Activated CD4-positive, alpha-beta T cell treated with anti-CD3 and anti-CD28 coated beads, Interleukin-2, amount 10 ng/mL, durations not matched to agents 7 days and 5 days (primary cell): Measurements from ENCODE around the gene APBA1. TPM values are rescaled to one million over a fixed set of nuclear protein-coding genes. Genes with fewer than 3 reads are reported as not detected.

Experiments used
- CTCF ChIA-PET: fragments of 350-600 bp; sonication (Branson Sonifier 250); formaldehyde crosslinking; loops from one replicate; lab custom pipeline; 2021; ENCODE audit warnings: antibody characterized with exemption; lab: Charles Lee
- POLR2A ChIA-PET: fragments of 350-600 bp; sonication (Branson Sonifier 250); formaldehyde crosslinking; loops from one replicate; lab custom pipeline; 2021; ENCODE audit warnings: antibody characterized with exemption; lab: Charles Lee
- DNase-seq: peaks from one replicate; pipeline ENCODE4 v3.0.0-alpha.2; 2020
- H3K27ac Mint-ChIP-seq: one replicate; pipeline ENCODE4 v1.8.0; 2021; ENCODE audit warnings: mild to moderate bottlenecking, moderate library complexity, mixed read lengths
- H3K27me3 Mint-ChIP-seq: one replicate; pipeline ENCODE4 v1.8.0; 2021; ENCODE audit warnings: mixed read lengths
- H3K36me3 Mint-ChIP-seq: one replicate; pipeline ENCODE4 v1.8.0; 2021; ENCODE audit warnings: low read depth, mixed read lengths
- H3K4me1 Mint-ChIP-seq: one replicate; pipeline ENCODE4 v1.8.0; 2021; ENCODE audit warnings: mixed read lengths
- H3K4me3 Mint-ChIP-seq: one replicate; pipeline ENCODE4 v1.8.0; 2021; ENCODE audit warnings: mild to moderate bottlenecking, moderate library complexity, mixed read lengths
- H3K9me3 Mint-ChIP-seq: one replicate; pipeline ENCODE4 v1.8.0; 2021; ENCODE audit warnings: mixed read lengths
- total RNA-seq, 2 experiments: library from RNA; stranded (reverse); gene quantifications; one replicate each; pipeline ENCODE4 v1.2.3, GENCODE V29; 2021

APBA1 gene
- total RNA-seq, 2 experiments from 2014 or later = 1.6 to 2.3 TPM

DNA sequence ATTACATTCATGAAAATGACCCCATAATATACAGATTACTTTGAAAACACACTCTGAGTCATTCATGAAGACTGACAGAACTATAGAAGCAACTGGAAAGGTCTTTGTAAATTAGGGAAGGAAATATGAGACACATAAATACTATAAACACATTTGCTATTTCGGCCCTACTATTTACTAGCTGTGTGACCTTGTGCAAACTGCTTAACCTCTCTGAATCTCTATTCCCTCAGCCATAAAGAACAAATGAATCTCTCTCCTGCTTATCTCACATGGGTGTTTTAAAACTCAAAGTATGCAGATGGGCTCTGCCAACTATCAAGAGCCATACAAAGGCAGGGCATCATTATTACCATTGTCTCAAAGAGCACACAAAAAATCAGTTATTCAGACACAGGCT lies 52.9 kb downstream of the APBA1 start:
- CTCF ChIA-PET = no interaction called here
- Mint-ChIP-seq H3K4me3 (no peak overlapping the region), H3K4me1 (no peaks in the 10 kb centered on the region), H3K27ac (no peak overlapping the region), H3K9me3 (no peaks in the 10 kb centered on the region), H3K36me3 (no peaks in the 10 kb centered on the region), H3K27me3 (peaks cover 3% of the 10 kb centered on the region)
- DNase-seq = no peak
- POLR2A ChIA-PET = no interaction called here

GRCh38 chr9:69617006-69617405 lies 55.2 kb downstream of the APBA1 start:
- no peaks in the 10 kb centered on the region for H3K36me3 Mint-ChIP-seq
- no peaks in the 10 kb centered on the region for H3K9me3 Mint-ChIP-seq
- DNase-seq = no peak
- CTCF ChIA-PET = no interaction called here
- peaks cover 3% of the 10 kb centered on the region for H3K27me3 Mint-ChIP-seq
- H3K4me3 Mint-ChIP-seq = no peak overlapping the region
- H3K27ac Mint-ChIP-seq = no peak overlapping the region
- POLR2A ChIA-PET = no interaction called here
- H3K4me1 Mint-ChIP-seq = no peaks in the 10 kb centered on the region

DNA sequence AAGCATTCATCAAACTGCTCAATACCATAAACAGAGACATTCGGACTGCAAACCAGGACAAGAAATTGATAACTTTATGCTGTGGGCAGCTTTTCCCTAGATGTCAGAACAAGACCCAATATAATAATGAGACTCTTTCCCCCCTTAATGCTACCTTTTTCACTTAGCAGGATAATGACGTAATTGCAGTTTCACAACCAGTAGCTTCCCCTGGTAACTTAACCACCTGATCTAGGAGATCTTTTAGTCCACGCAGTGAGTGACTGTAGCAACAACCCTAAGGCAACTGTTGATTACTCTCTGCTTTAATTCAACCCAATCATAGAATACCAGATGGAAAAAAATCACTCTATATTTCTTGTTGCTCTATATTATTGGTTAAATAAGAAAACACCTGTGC lies 56.3 kb downstream of the APBA1 start:
- no peak overlapping the region for H3K27ac Mint-ChIP-seq
- H3K4me3 Mint-ChIP-seq = no peak overlapping the region
- ChIA-PET POLR2A (no interaction called here), CTCF (no interaction called here)
- H3K9me3 Mint-ChIP-seq = no peaks in the 10 kb centered on the region
- no peak for DNase-seq
- H3K4me1 Mint-ChIP-seq = no peaks in the 10 kb centered on the region
- peaks cover 6% of the 10 kb centered on the region for H3K27me3 Mint-ChIP-seq
- H3K36me3 Mint-ChIP-seq = no peaks in the 10 kb centered on the region

DNA sequence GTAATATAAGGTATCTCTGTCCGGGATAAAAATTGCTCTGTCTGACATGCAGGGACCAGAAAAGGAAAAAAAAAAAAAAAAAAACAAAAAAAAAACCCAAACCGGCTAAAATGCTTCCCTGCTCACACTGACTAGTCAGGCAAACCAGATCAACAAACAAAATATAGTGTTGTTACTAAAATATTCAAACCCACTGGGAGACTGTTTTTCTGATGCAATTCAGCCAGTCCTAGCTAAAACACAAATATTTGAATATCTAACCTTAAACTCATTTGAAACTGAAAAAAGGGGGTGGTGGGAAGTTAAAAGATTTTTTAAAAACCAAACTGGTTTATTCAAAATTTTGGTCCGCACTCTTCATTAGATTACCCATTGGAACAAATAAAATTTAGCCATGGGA lies 61.0 kb downstream of the APBA1 start:
- ChIA-PET CTCF (no interaction called here), POLR2A (no interaction called here)
- no peak for DNase-seq
- no peaks in the 10 kb centered on the region for H3K36me3 Mint-ChIP-seq
- no peak overlapping the region for H3K27ac Mint-ChIP-seq
- no peaks in the 10 kb centered on the region for H3K4me1 Mint-ChIP-seq
- H3K4me3 Mint-ChIP-seq = no peak overlapping the region
- peaks cover 6% of the 10 kb centered on the region for H3K27me3 Mint-ChIP-seq
- H3K9me3 Mint-ChIP-seq = no peaks in the 10 kb centered on the region

DNA sequence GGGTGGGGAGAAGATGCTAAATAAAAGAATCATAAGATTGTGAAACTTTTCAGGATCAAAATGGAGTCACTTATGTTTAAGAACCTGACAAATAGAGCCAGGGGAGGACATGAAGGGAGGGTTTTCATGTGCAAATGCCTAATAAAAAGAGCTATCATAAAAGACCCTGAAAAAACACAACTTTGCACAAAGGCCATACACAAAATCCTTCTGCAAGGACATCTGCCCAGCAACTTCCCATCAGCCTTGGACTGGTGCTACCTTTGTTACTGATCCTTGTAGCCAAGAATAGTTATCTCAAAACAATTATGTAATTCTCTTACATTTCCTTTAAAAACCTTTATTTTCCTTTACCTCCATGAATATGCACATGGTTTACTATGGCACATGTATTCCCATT lies 63.0 kb downstream of the APBA1 start:
- Mint-ChIP-seq H3K27ac (no peak overlapping the region), H3K27me3 (peaks cover 6% of the 10 kb centered on the region), H3K9me3 (no peaks in the 10 kb centered on the region), H3K36me3 (no peaks in the 10 kb centered on the region), H3K4me1 (no peaks in the 10 kb centered on the region), H3K4me3 (no peak overlapping the region)
- DNase-seq = no peak
- ChIA-PET POLR2A (no interaction called here), CTCF (no interaction called here)

GRCh38 chr9:69606089-69606488 lies 66.1 kb downstream of the APBA1 start:
- peaks cover under 1% of the 10 kb centered on the region for H3K27me3 Mint-ChIP-seq
- no peak overlapping the region for H3K27ac Mint-ChIP-seq
- ChIA-PET CTCF (no interaction called here), POLR2A (no interaction called here)
- H3K36me3 Mint-ChIP-seq = no peaks in the 10 kb centered on the region
- no peaks in the 10 kb centered on the region for H3K9me3 Mint-ChIP-seq
- H3K4me3 Mint-ChIP-seq = no peak overlapping the region
- H3K4me1 Mint-ChIP-seq = no peaks in the 10 kb centered on the region
- no peak for DNase-seq

DNA sequence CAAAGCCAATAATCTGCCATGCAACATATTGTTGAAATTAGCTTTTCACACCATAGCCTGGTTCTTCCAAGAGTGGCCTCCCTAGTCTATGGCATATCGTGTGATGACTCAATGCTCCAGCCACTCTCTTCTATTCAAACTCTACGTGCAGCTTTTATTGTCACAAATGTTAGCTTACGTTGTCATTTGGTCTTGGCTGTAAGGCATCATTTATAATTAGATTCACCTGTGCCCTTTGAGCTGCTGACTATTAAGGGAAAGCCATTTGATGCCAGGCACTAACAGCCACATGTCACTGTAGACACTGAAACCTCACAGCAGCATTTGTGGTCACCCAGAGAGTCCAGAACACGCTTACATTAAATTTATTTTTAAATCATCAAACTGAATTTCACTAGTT lies 66.8 kb downstream of the APBA1 start:
- H3K9me3 Mint-ChIP-seq = no peaks in the 10 kb centered on the region
- no peaks in the 10 kb centered on the region for H3K27me3 Mint-ChIP-seq
- H3K27ac Mint-ChIP-seq = no peak overlapping the region
- H3K36me3 Mint-ChIP-seq = no peaks in the 10 kb centered on the region
- POLR2A ChIA-PET = no interaction called here
- H3K4me1 Mint-ChIP-seq = no peaks in the 10 kb centered on the region
- no peak for DNase-seq
- no peak overlapping the region for H3K4me3 Mint-ChIP-seq
- CTCF ChIA-PET = interaction anchor here (0.7 kb wide), 1 partner anchor 47 kb away, joined by 3 read pairs; no protein-coding TSS in a partner anchor

GRCh38 chr9:69604568-69605219 lies 67.5 kb downstream of the APBA1 start:
- ChIA-PET CTCF (interaction anchor here (0.7 kb wide), 1 partner anchor 47 kb away, joined by 3 read pairs; no protein-coding TSS in a partner anchor), POLR2A (no interaction called here)
- H3K4me3 Mint-ChIP-seq = no peak overlapping the region
- no peaks in the 10 kb centered on the region for H3K36me3 Mint-ChIP-seq
- H3K27me3 Mint-ChIP-seq = no peaks in the 10 kb centered on the region
- no peak for DNase-seq
- no peaks in the 10 kb centered on the region for H3K4me1 Mint-ChIP-seq
- H3K27ac Mint-ChIP-seq = no peak overlapping the region
- no peaks in the 10 kb centered on the region for H3K9me3 Mint-ChIP-seq

DNA sequence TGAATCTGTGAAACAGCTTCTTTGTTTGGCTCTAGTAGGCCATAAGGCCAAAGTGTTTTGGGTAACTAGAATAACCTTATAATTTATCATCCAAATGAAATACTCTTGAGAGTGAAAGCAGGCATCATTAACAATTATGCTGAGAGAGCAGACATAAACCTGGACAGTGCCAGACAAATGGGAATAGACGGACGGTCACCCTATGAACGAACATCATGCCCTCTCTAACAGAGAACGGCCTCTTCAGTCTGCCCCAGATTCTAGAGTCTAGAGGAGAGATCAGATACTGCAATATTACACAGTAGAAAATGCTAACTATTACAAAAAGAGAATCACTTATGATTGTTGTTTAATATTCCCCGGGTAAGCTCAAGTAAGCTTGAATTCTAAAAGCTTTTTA lies 68.5 kb downstream of the APBA1 start:
- CTCF ChIA-PET = no interaction called here

DNA sequence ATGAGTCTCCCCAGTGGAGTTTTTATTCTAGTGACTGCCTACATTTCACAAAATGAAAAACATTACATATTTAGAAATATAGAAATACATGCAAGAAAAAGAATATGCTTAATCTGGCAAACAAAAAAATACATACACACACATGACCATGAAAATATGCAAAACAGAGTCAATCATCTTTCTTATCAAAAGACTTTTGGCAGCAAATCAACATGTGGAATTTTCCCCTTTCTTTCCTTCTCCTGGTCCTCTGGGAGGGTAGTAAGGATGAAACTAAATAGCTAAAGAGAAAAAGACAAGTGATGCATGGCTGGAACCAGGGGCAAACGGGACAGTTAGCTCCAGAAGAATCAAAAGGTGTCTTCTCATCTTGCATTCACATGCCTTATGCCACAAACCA lies 69.4 kb downstream of the APBA1 start:
- Mint-ChIP-seq H3K4me1 (no peaks in the 10 kb centered on the region), H3K4me3 (no peak overlapping the region), H3K27me3 (peaks cover 4% of the 10 kb centered on the region), H3K36me3 (no peaks in the 10 kb centered on the region), H3K27ac (no peak overlapping the region), H3K9me3 (peaks cover 2% of the 10 kb centered on the region)
- ChIA-PET POLR2A (no interaction called here), CTCF (interaction anchor here (0.6 kb wide), 1 partner anchor 269 kb away, joined by 6 read pairs; no protein-coding TSS in a partner anchor)
- no peak for DNase-seq

More for the DNA sequence above, 68.5 kb downstream of the APBA1 start:
- no peaks in the 10 kb centered on the region for H3K4me1 Mint-ChIP-seq
- POLR2A ChIA-PET = no interaction called here
- no peaks in the 10 kb centered on the region for H3K36me3 Mint-ChIP-seq
- H3K27ac Mint-ChIP-seq = no peak overlapping the region
- peaks cover 2% of the 10 kb centered on the region for H3K9me3 Mint-ChIP-seq
- H3K4me3 Mint-ChIP-seq = no peak overlapping the region
- H3K27me3 Mint-ChIP-seq = peaks cover 4% of the 10 kb centered on the region
- DNase-seq = no peak

DNA sequence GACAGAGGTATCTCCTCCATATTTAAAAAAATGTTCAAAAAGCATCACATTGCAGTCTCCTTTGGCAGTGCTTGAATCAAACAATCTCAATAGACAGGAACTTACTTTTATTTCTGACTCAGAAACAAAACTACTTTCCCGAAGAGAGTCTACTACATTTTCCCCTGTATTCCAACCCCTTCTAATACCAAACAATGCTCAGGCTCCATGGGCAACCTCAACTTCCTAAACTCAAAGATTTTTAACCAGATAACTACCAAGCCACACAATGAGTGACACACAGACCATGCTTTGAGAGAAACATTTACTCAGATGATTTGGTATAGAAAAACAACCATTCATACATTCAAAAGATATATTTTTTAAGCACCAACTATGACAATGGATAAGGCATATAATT lies 70.5 kb downstream of the APBA1 start:
- POLR2A ChIA-PET = no interaction called here
- H3K27me3 Mint-ChIP-seq = peaks cover 4% of the 10 kb centered on the region

DNA sequence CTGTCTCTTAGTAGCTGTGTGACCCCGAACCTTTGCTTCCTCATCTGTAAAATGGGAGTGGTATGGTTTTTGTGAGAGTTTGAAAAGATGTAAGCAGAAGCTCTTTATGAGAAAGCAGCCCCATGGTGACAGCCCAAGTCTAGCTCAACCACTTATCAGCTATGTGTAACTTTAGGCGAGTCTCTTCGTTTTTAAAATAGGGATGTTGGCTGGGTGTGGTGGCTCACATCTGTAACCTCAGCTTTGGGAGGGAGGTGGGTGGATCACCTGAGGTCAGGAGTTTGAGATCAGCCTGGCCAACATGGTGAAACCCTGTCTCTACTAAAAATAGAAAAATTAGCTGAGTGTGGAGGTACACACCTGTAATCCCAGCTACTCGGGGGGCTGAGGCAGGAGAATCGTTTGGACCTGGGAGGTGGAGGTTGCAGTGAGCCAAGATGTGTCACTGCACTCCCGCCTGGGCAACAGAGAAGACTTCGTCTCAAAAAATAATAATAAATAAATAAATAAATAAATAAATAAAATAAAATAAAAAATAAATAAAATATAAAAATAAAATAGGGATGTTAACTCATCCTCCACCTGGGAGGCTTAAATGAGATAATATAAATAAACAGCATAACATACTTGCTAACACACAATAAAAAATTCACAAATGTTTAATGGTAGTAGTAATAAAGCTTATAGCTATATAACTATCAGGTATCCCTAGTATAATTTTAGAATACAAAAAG lies 71.7 kb downstream of the APBA1 start:
- Mint-ChIP-seq H3K4me3 (no peak overlapping the region), H3K36me3 (no peaks in the 10 kb centered on the region), H3K4me1 (peaks cover 8% of the 10 kb centered on the region), H3K27me3 (peaks cover 4% of the 10 kb centered on the region), H3K27ac (no peak overlapping the region), H3K9me3 (peaks cover 6% of the 10 kb centered on the region)
- CTCF ChIA-PET = no interaction called here
- DNase-seq = no peak
- POLR2A ChIA-PET = no interaction called here

More for the DNA sequence above, 70.5 kb downstream of the APBA1 start:
- Mint-ChIP-seq H3K4me3 (no peak overlapping the region), H3K27ac (no peak overlapping the region), H3K36me3 (no peaks in the 10 kb centered on the region), H3K9me3 (peaks cover 4% of the 10 kb centered on the region), H3K4me1 (peaks cover 5% of the 10 kb centered on the region)
- no peak for DNase-seq
- CTCF ChIA-PET = no interaction called here

DNA sequence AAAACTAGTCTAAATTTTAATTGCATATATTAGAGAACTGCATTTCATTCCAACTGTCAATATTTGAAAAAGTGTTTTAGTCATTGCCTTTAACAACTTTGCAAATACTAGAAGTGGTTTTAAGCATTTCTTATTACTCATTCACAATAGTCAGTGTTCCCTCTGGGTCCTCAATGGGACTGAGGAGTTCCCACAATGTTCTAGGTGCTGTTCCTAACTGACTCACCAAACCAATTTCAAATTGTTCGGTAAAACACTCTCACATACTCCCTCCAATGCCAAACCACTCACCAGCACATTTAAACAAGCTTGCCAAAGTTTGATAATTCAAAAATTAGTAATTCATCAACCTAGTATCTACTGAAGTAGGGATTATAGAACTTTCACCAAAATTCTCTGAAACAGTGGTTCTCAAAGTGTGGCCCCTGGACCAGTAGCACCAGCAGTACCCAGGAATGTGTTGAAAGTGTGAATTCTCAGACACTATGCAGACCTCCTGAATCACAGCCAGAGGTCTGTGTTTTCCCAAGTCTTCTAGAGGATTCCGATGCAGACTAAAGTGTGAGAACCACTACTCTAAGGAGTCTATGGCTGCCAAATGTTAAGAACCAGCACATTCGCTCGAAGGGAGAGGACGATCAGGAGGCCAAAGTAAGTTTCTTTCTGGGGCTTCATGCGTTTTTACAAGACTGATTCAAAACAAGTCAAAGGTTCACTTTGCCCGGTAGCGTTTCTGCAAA lies 72.8 kb downstream of the APBA1 start:
- no peak overlapping the region for H3K4me3 Mint-ChIP-seq

More for the DNA sequence above, 72.8 kb downstream of the APBA1 start:
- Mint-ChIP-seq H3K36me3 (no peaks in the 10 kb centered on the region), H3K27me3 (peaks cover 4% of the 10 kb centered on the region), H3K9me3 (peaks cover 6% of the 10 kb centered on the region), H3K4me1 (peaks cover 8% of the 10 kb centered on the region), H3K27ac (no peak overlapping the region)
- CTCF ChIA-PET = interaction anchor here (0.9 kb wide), 1 partner anchor 11 kb away, joined by 3 read pairs; no protein-coding TSS in a partner anchor
- POLR2A ChIA-PET = no interaction called here
- no peak for DNase-seq
